ENCODE data around the gene MFN1. TPM values are rescaled to one million over a fixed set of nuclear protein-coding genes. Genes with fewer than 3 reads are reported as not detected.

MFN1 gene
- total RNA-seq, 1 donor from 2014 or later, result 45.9 TPM

DNA sequence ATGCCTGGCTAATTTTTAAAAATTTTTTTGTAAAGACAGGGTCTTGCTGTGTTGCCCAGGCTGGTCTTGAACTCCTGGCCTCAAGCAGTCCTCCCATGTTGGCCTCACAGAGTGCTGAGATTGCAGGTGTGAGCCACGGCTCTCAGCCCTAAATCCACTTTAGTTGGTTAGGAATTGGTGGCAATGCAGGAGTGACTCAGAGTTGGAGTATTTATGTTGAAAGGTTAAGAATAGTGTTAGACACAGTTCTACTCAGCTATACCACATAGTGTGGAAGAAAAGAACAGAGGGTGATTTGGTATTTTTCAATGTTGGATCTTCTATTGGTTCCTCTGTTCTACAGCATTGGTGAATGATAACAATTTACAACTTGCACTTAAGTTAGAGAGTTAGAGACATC is 17.1 kb upstream of the MFN1 start:
- Histone ChIP-seq H3K36me3 (peaks cover 90% of the 10 kb centered on the region), H3K4me1 (peaks cover 2% of the 10 kb centered on the region), H3K27me3 (ENCODE audit: low read depth) (no peaks in the 10 kb centered on the region), H3K9me3 (no peaks in the 10 kb centered on the region), H3K4me3 (no peak overlapping the region), H3K27ac (no peak overlapping the region)
- DNase-seq, result no peak
- TF ChIP-seq, protein P1, sequence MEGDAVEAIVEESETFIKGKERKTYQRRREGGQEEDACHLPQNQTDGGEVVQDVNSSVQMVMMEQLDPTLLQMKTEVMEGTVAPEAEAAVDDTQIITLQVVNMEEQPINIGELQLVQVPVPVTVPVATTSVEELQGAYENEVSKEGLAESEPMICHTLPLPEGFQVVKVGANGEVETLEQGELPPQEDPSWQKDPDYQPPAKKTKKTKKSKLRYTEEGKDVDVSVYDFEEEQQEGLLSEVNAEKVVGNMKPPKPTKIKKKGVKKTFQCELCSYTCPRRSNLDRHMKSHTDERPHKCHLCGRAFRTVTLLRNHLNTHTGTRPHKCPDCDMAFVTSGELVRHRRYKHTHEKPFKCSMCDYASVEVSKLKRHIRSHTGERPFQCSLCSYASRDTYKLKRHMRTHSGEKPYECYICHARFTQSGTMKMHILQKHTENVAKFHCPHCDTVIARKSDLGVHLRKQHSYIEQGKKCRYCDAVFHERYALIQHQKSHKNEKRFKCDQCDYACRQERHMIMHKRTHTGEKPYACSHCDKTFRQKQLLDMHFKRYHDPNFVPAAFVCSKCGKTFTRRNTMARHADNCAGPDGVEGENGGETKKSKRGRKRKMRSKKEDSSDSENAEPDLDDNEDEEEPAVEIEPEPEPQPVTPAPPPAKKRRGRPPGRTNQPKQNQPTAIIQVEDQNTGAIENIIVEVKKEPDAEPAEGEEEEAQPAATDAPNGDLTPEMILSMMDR (IDR thresholded peaks at IDR 0.05), result no peak
- intact Hi-C loops (cut with DNase I), result no loop called here
- ATAC-seq, result no peak

- Histone ChIP-seq H3K9me3 (no peaks in the 10 kb centered on the region), H3K27ac (no peak overlapping the region), H3K36me3 (peaks cover 97% of the 10 kb centered on the region), H3K4me3 (no peak overlapping the region), H3K27me3 (ENCODE audit: low read depth) (no peaks in the 10 kb centered on the region), H3K4me1 (no peaks in the 10 kb centered on the region)
- intact Hi-C loops (cut with DNase I), result no loop called here
- DNase-seq, result no peak
- TF ChIP-seq, protein P1 (IDR thresholded peaks at IDR 0.05), result no peak
- ATAC-seq, result no peak
Measured at GRCh38 chr3:179332240-179332639, 15.3 kb upstream of the MFN1 start.

GRCh38 chr3:179333084-179333483 is 14.4 kb upstream of the MFN1 start:
- ATAC-seq, result no peak
- peaks cover 91% of the 10 kb centered on the region for H3K36me3 ChIP-seq
- no peaks in the 10 kb centered on the region for H3K9me3 ChIP-seq

DNA sequence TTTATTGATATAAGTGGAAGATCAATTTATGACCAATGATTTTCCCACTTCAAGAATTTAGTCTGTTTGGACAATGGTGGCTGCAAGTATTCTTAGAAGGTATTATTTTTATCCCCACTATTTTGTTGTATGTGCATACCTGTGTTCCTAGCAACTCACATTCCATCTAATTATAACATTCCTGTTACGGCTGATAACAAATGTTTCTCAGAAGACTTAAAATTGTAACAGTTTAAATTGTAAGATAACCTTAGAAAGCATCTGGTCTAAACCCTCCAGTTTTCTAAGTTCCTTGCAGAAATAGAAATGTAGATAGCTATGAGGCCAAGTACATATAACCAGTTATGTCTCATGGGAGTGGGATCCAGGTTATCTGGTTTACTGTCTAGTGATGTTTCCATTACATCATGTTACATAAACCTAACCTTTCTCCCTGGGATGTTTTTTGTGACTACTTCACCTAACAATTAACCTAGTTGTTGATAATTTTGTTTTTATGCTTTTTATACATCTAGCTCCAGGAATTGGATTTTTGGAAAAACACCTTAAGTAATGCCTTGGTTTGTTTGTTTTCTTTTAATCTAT is 11.1 kb upstream of the MFN1 start:
- TF ChIP-seq, protein P1 (IDR thresholded peaks at IDR 0.05), result no peak
- H3K27me3 ChIP-seq (ENCODE audit: low read depth), result no peaks in the 10 kb centered on the region
- no peak overlapping the region for H3K27ac ChIP-seq
- DNase-seq (no peak), ATAC-seq (peak in 1 of 2 donors; percentile 54)
- H3K36me3 ChIP-seq, result peaks cover 58% of the 10 kb centered on the region
- H3K4me1 ChIP-seq, result no peaks in the 10 kb centered on the region
- no peak overlapping the region for H3K4me3 ChIP-seq
- H3K9me3 ChIP-seq, result no peaks in the 10 kb centered on the region
- intact Hi-C loops (cut with DNase I), result no loop called here

More at GRCh38 chr3:179333084-179333483, 14.4 kb upstream of the MFN1 start:
- Histone ChIP-seq H3K4me1 (no peaks in the 10 kb centered on the region), H3K27ac (no peak overlapping the region), H3K4me3 (no peak overlapping the region), H3K27me3 (ENCODE audit: low read depth) (no peaks in the 10 kb centered on the region)
- intact Hi-C loops (cut with DNase I), result no loop called here
- DNase-seq, result no peak
- TF ChIP-seq, protein P1 (IDR thresholded peaks at IDR 0.05), result no peak

- peak overlapping the region; percentile 90 for H3K4me3 ChIP-seq
- no peaks in the 10 kb centered on the region for H3K27me3 ChIP-seq (ENCODE audit: low read depth)
- H3K9me3 ChIP-seq, result no peaks in the 10 kb centered on the region
- H3K4me1 ChIP-seq, result peaks cover 17% of the 10 kb centered on the region
- peaks cover 37% of the 10 kb centered on the region for H3K36me3 ChIP-seq
- DNase-seq (no peak), ATAC-seq (peak; percentile 49 to 60)
- peak overlapping the region; percentile 82 for H3K27ac ChIP-seq
- TF ChIP-seq, protein P1 (IDR thresholded peaks at IDR 0.05), result no peak
- intact Hi-C loops (cut with DNase I), result no loop called here
Measured at GRCh38 chr3:179348325-179349013, 960 bp downstream of the MFN1 start.
